Fibroblast of pulmonary artery (primary cell): ENCODE results near the gene IGFBP5.

ENCODE experiments used
- DNase-seq: peaks from one replicate; pipeline ENCODE4 v3.0.0-alpha.2; 2010; ENCODE audit warnings: low read depth
- H3K4me3 ChIP-seq: replicated peaks from 2 replicates; pipeline ENCODE4 v1.5.1; 2011; ENCODE audit warnings: low read depth, mild to moderate bottlenecking, control low read depth, low read length, moderate library complexity
- TF ChIP-seq, protein P1 (sequence below): IDR thresholded peaks from 2 replicates; pipeline ENCODE4 v1.5.1; 2011; ENCODE audit warnings: mild to moderate bottlenecking, control low read depth, low read length, inconsistent platforms; ENCODE audit errors: missing control alignments

IGFBP5 gene

DNA sequence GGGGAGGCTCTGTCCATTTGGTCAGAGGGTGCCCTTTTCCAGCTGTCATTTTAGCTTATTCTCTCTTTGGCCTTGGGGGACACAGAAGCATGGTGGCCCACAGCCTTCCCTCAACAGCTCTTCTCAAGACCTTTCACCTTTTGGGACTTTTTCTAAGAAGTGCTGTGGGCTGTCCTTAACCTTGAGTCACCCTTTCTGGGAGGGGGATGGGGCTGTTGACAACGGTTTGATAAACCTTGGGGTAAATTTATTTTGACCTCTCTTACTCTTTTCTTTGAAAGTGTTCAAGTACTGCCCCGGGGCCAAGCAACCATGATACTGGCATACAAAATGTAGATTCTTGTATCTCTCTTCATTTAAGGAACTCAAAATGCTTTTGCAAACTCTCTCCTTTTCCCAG, 13.7 kb downstream of the IGFBP5 start:
- TF ChIP-seq, protein P1, sequence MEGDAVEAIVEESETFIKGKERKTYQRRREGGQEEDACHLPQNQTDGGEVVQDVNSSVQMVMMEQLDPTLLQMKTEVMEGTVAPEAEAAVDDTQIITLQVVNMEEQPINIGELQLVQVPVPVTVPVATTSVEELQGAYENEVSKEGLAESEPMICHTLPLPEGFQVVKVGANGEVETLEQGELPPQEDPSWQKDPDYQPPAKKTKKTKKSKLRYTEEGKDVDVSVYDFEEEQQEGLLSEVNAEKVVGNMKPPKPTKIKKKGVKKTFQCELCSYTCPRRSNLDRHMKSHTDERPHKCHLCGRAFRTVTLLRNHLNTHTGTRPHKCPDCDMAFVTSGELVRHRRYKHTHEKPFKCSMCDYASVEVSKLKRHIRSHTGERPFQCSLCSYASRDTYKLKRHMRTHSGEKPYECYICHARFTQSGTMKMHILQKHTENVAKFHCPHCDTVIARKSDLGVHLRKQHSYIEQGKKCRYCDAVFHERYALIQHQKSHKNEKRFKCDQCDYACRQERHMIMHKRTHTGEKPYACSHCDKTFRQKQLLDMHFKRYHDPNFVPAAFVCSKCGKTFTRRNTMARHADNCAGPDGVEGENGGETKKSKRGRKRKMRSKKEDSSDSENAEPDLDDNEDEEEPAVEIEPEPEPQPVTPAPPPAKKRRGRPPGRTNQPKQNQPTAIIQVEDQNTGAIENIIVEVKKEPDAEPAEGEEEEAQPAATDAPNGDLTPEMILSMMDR: no peak
- H3K4me3 ChIP-seq: no peak overlapping the region
- DNase-seq: no peak

DNA sequence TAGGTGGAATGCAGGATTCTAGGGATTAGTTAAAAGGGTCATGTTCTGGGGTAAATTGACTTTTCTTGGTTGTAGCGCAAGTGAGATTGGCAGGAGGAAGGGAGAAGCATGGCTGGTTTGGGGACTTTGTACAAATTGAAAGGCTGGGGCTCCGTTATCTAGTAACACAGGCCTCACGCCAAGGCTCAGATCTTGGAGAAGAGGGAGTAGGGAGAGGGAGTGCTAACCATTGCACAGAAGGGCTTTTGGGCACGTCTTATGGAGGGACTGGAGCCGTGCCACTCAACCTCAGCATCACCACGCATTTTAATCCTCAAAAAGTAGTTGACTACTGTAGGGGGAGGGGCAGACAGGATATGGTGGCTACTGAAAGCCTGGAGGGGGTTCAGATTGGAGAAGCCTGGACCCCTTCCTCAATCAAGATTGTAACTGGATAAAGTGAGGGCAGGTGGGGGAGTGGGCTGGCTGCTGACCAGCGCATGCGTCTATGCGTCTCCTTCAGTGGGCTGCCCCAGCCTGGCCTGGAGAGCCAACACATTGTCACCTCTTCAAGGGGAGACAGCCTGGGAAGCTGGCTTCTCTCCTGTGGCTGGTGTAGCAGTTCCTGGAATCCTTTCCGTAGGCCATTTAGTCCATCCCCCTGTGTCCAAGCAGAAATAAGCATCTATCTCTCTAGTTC, 14.3 kb downstream of the IGFBP5 start:
- no peak overlapping the region for H3K4me3 ChIP-seq
- TF ChIP-seq, protein P1: no peak
- DNase-seq: no peak

DNA sequence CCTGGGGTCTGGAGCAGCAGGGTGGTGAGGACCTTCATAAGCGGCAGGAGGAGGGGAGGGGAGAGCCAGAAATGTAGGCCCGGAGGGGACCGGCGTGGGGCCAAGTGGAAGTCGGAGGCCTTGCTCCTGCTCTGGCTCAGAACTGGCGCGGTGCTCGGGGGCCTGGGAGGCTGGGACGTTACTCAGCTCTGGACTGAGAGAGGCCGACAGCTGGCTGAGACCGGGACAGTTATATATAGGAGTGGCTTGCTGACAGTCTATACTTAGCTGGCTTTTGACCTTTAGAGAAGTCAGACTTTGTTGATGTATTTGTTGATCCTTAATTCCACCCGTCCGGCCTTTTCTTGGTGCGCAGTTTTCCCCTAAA, 15.7 kb downstream of the IGFBP5 start:
- no peak overlapping the region for H3K4me3 ChIP-seq
- TF ChIP-seq, protein P1: no peak
- no peak for DNase-seq

DNA sequence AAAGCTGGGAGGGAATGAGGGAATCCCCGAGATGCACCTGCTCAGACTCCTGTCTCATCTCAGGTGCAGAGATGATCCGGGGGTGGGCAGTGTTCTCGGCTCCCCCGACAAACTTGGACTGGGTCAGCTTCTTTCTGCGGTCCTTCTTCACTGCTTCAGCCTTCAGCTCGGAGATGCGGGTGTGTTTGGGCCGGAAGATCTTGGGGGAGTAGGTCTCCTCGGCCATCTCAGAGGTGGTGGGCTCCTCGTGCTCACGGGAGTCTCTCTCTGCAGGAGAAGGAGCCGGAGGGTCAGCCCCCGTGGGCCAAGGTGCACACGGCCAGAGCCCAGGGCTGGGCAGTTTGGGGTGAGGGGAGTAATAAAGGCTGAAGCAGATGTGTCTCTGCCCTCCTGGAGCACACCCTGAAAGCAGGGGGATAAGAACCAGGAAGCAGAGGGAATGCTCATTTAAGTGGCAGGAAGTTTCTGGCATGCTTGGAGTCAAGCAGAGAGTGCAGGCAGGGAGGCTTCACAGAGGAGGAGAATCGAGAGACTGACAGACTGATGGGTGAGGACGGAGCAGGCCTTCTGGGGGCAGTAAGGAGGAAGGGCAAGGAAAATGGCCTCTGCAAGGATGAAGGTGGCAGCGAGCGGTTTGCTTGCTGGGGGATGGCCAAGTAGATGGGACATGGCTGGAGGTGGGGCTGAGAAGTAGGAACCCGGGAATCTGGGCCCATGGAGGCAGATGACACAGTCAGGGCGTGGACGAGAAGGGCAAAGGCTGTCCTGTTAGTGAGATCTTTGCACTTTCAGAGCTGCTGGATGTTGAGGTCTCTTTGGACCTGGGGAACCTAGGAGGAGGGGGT, 16.3 kb downstream of the IGFBP5 start:
- no peak for DNase-seq
- TF ChIP-seq, protein P1: no peak

DNA sequence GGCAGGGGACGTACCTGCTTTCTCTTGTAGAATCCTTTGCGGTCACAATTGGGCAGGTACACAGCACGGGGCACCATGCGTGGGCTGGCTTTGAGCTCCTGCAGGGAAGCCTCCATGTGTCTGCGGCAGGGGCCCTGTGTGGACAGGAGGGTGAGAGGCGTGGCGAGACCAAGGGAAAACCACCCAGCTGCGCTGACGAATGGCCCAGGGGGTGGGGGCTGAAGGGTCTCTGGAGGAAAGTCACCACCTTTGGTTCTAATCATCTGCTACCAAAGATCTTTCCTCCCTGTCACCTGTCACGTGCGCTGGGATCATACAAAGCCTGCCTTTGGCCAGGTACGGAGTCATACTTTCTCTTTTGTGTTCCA, 17.3 kb downstream of the IGFBP5 start:
- no peak overlapping the region for H3K4me3 ChIP-seq
- TF ChIP-seq, protein P1: no peak
- DNase-seq: no peak

More for the DNA sequence above, 16.3 kb downstream of the IGFBP5 start:
- H3K4me3 ChIP-seq: no peak overlapping the region

DNA sequence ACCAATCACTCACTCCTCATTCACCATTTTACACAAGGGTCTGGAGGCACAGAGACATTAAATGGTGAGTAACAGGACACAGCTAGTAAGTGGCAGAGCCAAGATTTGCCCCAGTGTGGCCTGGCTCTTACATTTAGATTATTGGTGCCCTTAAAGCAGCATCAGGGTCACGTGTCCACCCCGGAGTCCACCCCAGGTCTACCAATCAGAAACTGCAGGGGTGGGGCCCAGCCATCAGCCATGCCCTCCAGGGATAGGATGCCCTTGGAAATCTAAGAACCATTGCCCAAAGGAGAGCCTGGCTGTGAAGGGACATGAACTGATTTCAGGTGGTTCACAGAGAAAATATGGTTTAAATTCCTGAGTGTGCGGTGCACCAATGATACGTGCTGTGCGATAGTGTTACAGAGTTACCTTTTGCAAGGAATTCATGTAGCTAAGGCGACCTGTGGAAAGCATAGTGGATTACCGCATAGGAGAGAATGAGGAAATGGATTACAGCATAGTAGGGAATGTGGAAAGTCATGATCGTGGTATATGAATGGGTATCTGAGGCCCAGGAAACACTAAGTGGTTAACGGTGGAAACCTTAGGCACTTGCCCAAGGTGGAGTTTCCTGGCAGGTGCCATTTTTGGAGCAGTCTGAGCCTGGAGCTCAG, 17.8 kb downstream of the IGFBP5 start:
- no peak overlapping the region for H3K4me3 ChIP-seq
- TF ChIP-seq, protein P1: no peak
- no peak for DNase-seq
